Upper lobe of left lung (tissue), 6 donors: ENCODE data around the gene CCDC81. TPM values are rescaled to one million over a fixed set of nuclear protein-coding genes. Genes with fewer than 3 reads are reported as not detected.

ENCODE experiments used
- ATAC-seq, 2 donors: fragments of 200-7000 bp; cut with Tn5 transposase; one replicate each; pipeline ENCODE4 v1.9.1; 2022; ENCODE audit warnings: mild to moderate bottlenecking in 2 of 2, moderate library complexity in 2 of 2; ENCODE audit not compliant: low FRiP score in 2 of 2
- DNase-seq, 2 donors: peaks; one replicate each; pipeline ENCODE4 v3.0.0-alpha.2; 2019 to 2020
- H3K27ac ChIP-seq, 4 donors: fragments of 200-600 bp; sonication (generic); one replicate each; pipeline ENCODE4 v1.5.1; 2016 to 2019
- H3K27me3 ChIP-seq, 4 donors: fragments of 200-600 bp; sonication (generic); one replicate each; pipeline ENCODE4 v1.5.1; 2017 to 2019
- H3K36me3 ChIP-seq, 4 donors: fragments of 200-600 bp; sonication (generic); one replicate each; pipeline ENCODE4 v1.5.1; 2016 to 2019
- H3K4me1 ChIP-seq, 4 donors: fragments of 200-600 bp; sonication (generic); one replicate each; pipeline ENCODE4 v1.5.1; 2018 to 2019
- H3K4me3 ChIP-seq, 4 donors: fragments of 200-600 bp; sonication (generic); one replicate each; pipeline ENCODE4 v1.5.1; 2017 to 2019; ENCODE audit warnings: mild to moderate bottlenecking in 2 of 4, moderate library complexity in 1 of 4
- H3K9me3 ChIP-seq, 4 donors: fragments of 200-600 bp; sonication (generic); one replicate each; pipeline ENCODE4 v1.5.1; 2018 to 2019
- CTCF ChIP-seq, 6 experiments: fragments of 450-650 bp in 4 of 6; fragments of 200-600 bp in 2 of 6; sonication (generic) in 2 of 6; IDR thresholded peaks; one replicate each; pipeline ENCODE4 v1.5.1; 2016 to 2019; ENCODE audit warnings: antibody characterized with exemption in 6 of 6
- EP300 ChIP-seq, 4 donors: sonication (generic); formaldehyde crosslinking; IDR thresholded peaks; one replicate each; pipeline ENCODE4 v1.5.1; 2017; ENCODE audit warnings: antibody characterized with exemption in 4 of 4, control low read depth in 2 of 4
- POLR2A ChIP-seq, 4 donors: fragments of 450-650 bp; IDR thresholded peaks; one replicate each; pipeline ENCODE4 v1.5.1; 2016 to 2017; ENCODE audit warnings: antibody characterized with exemption in 4 of 4, mild to moderate bottlenecking in 2 of 4
- POLR2AphosphoS5 ChIP-seq, 2 donors: sonication (generic); formaldehyde crosslinking; IDR thresholded peaks; one replicate each; pipeline ENCODE4 v1.5.1; 2017; ENCODE audit warnings: antibody characterized with exemption in 2 of 2
- WGBS, 2 donors: methylation state at CpG; one replicate each; pipeline ENCODE4 v1.1.5; 2017 to 2018; 5-methylcytosine and 5-hydroxymethylcytosine counted together
- total RNA-seq, 6 donors: library from RNA; depleted of rRNA in 4 of 6; stranded (reverse); fragments of >200 nt in 4 of 6; gene quantifications; one replicate each; pipeline versions ENCODE4 v1.1.0 to v1.2.1, GENCODE V29; 2016 to 2021
- donor health status: DM: no; HTN: no; CAD: no; lungs with moderate emphysema.
- donor health status: DM: no; HTN: yes; CAD: no; lungs with severe emphysema.

Gene CCDC81
- total RNA-seq, 6 donors from 2014 or later: 0.52 to 10.5 (median 2.7) TPM

- no peaks in the 10 kb centered on the region for H3K9me3 ChIP-seq
- 92 to 98% methylated on average over 8 of the region's 8 CpGs for WGBS, 2 donors
- no peak overlapping the region for H3K27ac ChIP-seq
- no peak for ATAC-seq
- TF ChIP-seq POLR2A (IDR thresholded peaks at IDR 0.05) (no peak), EP300 (IDR thresholded peaks at IDR 0.05) (no peak), POLR2AphosphoS5 (IDR thresholded peaks at IDR 0.05) (no peak), CTCF (IDR thresholded peaks at IDR 0.05) (no peak)
- no peaks in the 10 kb centered on the region for H3K4me1 ChIP-seq
- peaks cover 0 to 18% (median 0%) of the 10 kb centered on the region in 4 donors for H3K36me3 ChIP-seq
- no peak overlapping the region for H3K4me3 ChIP-seq
- DNase-seq: no peak
- H3K27me3 ChIP-seq: no peaks in the 10 kb centered on the region
Observed at GRCh38 chr11:86446163-86446923, 71.7 kb downstream of the CCDC81 start.

- DNase-seq (no peak), ATAC-seq (no peak)
- H3K4me1 ChIP-seq: no peaks in the 10 kb centered on the region
- no peak for TF ChIP-seq POLR2AphosphoS5 (IDR thresholded peaks at IDR 0.05)
- TF ChIP-seq EP300 (IDR thresholded peaks at IDR 0.05): no peak
- TF ChIP-seq CTCF (IDR thresholded peaks at IDR 0.05): no peak
- TF ChIP-seq POLR2A (IDR thresholded peaks at IDR 0.05): no peak
- no peaks in the 10 kb centered on the region for H3K27me3 ChIP-seq
- no peak overlapping the region for H3K27ac ChIP-seq
- no peak overlapping the region for H3K4me3 ChIP-seq
- 97 to 99% methylated on average over 12 of the region's 12 CpGs for WGBS, 2 donors
- no peaks in the 10 kb centered on the region for H3K9me3 ChIP-seq
- H3K36me3 ChIP-seq: peaks cover 0 to 18% (median 0%) of the 10 kb centered on the region in 4 donors
Observed at GRCh38 chr11:86446924-86447285, 72.2 kb downstream of the CCDC81 start.

- Histone ChIP-seq H3K27ac (no peak overlapping the region), H3K4me1 (no peaks in the 10 kb centered on the region), H3K27me3 (no peaks in the 10 kb centered on the region), H3K4me3 (no peak overlapping the region), H3K36me3 (peaks cover 0 to 18% (median 0%) of the 10 kb centered on the region in 4 donors), H3K9me3 (no peaks in the 10 kb centered on the region)
- DNase-seq: no peak
- no peak for ATAC-seq
- TF ChIP-seq CTCF (IDR thresholded peaks at IDR 0.05): no peak
- TF ChIP-seq EP300 (IDR thresholded peaks at IDR 0.05): no peak
- TF ChIP-seq POLR2A (IDR thresholded peaks at IDR 0.05): no peak
- no peak for TF ChIP-seq POLR2AphosphoS5 (IDR thresholded peaks at IDR 0.05)
- WGBS, 2 donors: 74 to 81% methylated on average over 3 of the region's 3 CpGs
Observed at GRCh38 chr11:86447763-86448480, 73.2 kb downstream of the CCDC81 start.

GRCh38 chr11:86449993-86450629, 75.4 kb downstream of the CCDC81 start:
- H3K36me3 ChIP-seq: peaks cover 0 to 11% (median 0%) of the 10 kb centered on the region in 4 donors
- H3K27me3 ChIP-seq: no peaks in the 10 kb centered on the region
- TF ChIP-seq EP300 (IDR thresholded peaks at IDR 0.05): no peak
- TF ChIP-seq POLR2A (IDR thresholded peaks at IDR 0.05): no peak
- TF ChIP-seq CTCF (IDR thresholded peaks at IDR 0.05): no peak
- TF ChIP-seq POLR2AphosphoS5 (IDR thresholded peaks at IDR 0.05): no peak
- H3K27ac ChIP-seq: no peak overlapping the region
- no peak overlapping the region for H3K4me3 ChIP-seq
- no peaks in the 10 kb centered on the region for H3K4me1 ChIP-seq
- 87 to 92% methylated on average over 5 of the region's 5 CpGs for WGBS, 2 donors
- no peak for DNase-seq
- no peaks in the 10 kb centered on the region for H3K9me3 ChIP-seq
- no peak for ATAC-seq
